SU-DHL-6 (cell line): ENCODE measurements around the gene CARMIL1.

Experiments
- EZH2phosphoT487 ChIP-seq: fragments of 200-600 bp; sonication (generic), shearing (Covaris generic); conservative IDR thresholded peaks from 2 replicates; pipeline ENCODE4 v1.6.1; 2018; ENCODE audit warnings: mild to moderate bottlenecking, antibody characterized with exemption, low read length, moderate library complexity, mixed read lengths
- TF ChIP-seq, protein P1 (sequence below): fragments of 200-600 bp; sonication (generic); IDR thresholded peaks from one replicate; pipeline ENCODE4 v1.5.1; 2017; ENCODE audit warnings: antibody characterized with exemption, mild to moderate bottlenecking, low read length, moderate library complexity; ENCODE audit not compliant: insufficient read depth, poor library complexity, severe bottlenecking

DNA sequence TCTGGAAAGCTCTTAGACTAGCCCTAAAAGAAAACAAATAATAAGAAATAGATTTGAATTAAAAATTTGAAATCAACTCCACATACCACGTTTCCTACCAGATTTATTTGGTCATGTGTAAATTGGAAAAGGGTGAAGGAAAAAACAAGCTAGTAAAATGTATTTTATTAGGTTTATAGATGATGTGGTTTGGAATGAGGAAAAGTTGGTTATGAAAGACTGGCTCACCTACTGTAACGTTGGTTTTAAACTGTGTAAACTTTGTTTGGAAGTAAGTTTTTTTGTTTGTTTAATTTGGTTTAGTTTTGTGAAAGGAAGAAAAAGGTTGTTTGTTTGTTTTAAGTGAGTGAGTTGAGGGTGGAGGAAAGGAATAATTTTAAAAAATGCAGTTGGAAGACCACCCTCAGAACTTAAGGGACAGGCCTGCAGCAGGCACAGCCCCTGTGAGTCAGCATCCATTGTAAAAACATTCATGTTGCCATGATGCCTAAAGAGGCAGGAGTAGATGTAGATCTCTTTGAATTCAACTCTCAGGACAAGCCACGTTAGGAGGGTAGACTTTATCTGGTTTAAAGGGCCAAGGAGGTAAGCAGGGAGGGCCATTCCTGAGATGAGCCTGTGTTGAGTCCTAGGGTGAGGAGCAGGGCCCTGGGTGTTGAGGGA, 279.1 kb downstream of the CARMIL1 start:
- TF ChIP-seq, protein P1, sequence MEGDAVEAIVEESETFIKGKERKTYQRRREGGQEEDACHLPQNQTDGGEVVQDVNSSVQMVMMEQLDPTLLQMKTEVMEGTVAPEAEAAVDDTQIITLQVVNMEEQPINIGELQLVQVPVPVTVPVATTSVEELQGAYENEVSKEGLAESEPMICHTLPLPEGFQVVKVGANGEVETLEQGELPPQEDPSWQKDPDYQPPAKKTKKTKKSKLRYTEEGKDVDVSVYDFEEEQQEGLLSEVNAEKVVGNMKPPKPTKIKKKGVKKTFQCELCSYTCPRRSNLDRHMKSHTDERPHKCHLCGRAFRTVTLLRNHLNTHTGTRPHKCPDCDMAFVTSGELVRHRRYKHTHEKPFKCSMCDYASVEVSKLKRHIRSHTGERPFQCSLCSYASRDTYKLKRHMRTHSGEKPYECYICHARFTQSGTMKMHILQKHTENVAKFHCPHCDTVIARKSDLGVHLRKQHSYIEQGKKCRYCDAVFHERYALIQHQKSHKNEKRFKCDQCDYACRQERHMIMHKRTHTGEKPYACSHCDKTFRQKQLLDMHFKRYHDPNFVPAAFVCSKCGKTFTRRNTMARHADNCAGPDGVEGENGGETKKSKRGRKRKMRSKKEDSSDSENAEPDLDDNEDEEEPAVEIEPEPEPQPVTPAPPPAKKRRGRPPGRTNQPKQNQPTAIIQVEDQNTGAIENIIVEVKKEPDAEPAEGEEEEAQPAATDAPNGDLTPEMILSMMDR, result no peak
- TF ChIP-seq EZH2phosphoT487, result no peak
